AML-193 (cell line): ENCODE measurements around the gene SRGAP1.
A peak's percentile ranks its signal among the peaks of the same experiment; 100 is the strongest.
"Not testable (repeated sequence)": the region's sequence is repeated elsewhere in the genome, so short reads cannot be mapped to it uniquely, and the experiment has no call there.

Experiments
- DNase-seq, 2 experiments: peaks; one replicate each; lab custom pipeline; 2025; lab: John Stamatoyannopoulos, UW

The SRGAP1 gene

DNA sequence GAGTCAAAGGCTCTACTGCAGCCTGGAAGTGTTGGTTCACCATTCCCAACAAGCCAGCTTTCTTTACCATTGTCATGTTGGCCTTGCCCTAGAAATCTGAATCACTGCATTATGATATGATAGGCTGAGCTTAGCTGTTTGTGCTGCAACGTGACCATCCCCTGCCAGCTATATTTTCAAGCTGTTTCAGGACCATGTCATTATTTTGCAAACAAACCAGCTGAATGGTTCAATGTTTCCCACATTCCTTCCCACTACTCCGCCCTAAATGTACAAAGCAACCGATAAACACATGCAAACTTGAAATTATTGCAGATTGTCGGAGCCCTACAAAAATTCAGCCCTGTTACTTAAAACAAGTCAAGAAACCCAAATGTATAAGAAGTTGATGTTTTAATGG, 241.5 kb downstream of the SRGAP1 start:
- no peak for DNase-seq

DNA sequence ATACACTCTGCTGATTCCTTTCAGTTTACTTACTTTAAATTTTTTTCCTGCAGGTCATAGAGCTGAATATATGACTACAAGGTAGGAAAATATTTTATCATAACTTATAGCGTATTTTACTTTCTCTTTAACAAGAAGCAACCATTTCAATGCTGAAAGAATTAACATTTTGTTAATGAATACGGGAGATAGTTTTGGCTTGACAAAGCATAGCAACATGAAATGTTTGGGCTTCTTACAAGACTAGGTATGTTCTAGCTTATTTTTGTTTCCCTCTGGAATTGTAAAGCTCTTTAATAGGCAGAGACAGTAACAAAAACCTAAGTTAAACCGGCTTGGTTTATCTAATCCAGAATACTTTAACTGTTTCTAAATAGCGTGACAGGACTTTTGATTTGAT, 242.4 kb downstream of the SRGAP1 start:
- no peak for DNase-seq

DNA sequence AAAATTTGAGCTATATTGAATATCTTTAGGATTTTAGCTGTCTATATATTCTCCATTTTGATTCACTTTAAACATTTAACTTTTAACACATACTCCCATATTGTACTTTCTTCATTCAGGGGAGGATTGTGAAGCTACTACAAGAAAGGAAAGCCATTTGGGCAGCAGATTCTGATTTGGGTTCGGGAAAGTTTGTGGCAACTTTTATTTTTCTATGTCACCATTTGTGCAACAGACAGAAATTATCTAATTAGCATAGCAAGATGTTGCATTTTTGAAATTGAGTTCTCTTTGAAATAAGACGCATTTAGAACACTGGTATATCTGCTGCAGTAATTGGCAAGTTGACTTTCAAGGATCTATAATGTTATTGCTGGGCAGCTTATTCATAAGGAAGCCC, 243.3 kb downstream of the SRGAP1 start:
- no peak for DNase-seq

DNA sequence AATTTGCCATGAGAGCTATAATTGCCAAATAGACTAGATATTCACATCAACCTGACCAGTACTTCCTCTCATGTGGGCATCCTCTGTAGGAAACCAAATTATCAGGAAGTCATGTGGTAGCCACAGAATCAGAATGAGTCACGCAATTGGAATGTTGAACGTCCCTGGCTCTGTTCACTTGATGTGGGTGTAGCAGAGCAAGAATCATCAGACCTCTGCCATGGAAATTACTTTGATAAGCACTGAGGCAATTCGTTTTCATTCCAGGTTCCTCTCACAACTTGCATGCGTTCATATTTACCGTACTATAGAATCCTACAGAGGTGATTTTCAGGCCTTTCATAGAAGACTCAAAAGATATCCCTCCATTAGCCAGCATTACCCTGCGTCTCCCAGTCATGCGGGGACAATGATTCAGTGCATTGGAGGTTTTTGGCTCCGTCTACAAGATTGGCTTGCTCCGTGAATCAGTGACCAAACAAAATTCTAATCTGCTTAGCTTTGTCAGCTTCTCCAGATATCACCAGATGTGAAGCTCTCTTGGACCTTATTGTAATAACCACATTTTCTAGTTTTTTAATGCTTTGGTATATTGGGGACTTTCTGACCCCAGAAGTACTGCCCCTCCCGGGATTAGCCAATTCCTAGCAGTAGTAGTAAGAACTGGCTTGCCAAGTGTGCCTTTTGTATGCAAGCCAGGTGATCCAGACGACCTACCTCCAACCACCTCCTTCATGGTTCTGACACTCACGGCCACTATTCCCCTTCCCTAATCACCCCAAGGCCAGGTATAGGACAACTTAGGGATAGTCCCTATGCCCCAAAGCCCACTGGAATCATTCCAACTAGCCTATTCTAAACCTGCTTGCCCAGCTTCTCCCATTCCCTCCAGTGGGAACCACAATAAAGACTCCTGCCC, 244.2 kb downstream of the SRGAP1 start:
- peak; percentile 92 to 93 for DNase-seq

DNA sequence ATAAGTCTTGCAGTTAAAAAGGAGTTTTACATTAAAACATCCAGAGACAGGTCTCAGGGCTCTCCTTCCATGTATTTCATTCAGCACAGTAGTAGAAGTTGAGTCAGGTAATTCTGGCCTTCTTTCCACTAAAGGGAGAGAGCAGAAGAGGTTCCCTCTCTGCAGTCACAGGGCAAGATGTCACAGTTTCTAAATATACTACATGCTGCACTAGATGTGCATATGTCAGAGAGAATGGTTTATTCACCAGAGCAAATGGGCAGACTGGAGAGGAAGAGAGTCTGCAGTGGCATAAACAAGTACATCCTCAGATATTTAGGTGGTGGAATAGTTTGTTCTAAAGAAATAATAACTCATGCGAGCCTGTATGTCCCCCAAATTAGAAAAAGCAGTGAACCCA, 245.5 kb downstream of the SRGAP1 start:
- DNase-seq = no peak

DNA sequence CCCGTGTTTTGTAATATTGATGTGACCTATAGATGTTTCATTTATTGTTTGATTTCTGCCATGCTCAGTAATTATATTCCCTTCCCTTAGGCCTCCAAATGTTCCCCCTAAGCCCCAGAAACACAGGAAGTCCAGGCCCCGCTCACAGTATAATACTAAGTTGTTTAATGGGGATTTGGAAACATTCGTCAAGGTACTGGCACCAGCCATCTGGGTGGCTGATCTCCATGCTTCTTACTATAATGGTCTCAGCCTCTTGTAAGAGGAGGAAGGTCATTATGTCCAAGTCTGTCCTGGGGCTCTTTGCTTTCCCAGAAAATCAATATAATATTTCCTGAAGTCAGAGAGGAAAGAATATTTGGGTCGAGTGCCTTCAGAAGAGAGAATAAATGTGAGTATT, 246.7 kb downstream of the SRGAP1 start:
- no peak for DNase-seq

DNA sequence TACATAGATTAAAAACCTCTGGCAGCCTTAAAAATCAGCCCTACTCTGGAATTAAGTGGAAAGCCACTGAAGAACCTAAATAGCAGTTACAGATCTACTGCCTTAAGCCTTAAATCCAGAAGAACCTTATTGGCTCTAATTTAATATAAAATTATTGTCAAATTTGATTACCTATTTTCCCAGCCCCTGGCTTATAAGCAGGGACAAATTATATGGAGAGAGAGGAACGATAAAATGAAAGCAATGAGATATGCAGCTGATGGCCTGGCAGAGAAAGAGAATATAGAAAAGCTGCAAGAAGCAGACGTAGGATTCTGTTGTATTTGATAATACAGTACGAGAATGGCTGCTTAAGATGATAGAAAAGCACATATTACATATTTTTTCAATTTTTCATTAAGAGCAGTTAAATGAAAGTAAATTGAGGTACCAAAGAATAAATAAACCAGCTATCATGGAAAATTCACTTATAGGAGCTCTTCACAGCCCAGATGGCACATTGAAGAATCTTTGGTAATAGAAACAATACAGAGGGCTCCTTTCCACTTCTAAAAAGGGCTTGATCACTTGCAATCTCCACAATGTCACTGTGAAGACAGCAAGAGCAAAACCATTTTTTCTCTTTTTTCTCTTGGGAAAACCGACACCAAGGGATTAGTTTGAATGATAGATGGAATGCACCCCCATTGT, 248.2 kb downstream of the SRGAP1 start:
- DNase-seq = no peak

DNA sequence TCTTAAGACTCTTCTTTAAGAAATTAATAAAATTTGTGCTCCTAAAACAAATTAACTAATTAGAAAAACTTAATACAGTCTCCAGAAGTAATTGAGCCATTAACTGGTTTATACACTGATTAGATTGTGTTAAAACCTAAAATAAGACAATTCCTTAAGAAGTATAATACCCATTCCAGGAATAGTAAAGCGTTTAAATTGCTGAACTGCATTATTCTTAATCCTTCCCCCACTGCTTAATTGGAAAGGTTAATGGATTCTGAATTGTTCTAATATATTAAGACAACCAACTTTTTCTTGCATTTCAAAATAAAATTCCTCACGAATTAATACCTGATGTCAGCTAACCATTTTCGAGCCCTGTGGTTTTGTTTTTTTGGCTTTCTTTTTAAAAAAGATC, 249.2 kb downstream of the SRGAP1 start:
- DNase-seq = no peak

DNA sequence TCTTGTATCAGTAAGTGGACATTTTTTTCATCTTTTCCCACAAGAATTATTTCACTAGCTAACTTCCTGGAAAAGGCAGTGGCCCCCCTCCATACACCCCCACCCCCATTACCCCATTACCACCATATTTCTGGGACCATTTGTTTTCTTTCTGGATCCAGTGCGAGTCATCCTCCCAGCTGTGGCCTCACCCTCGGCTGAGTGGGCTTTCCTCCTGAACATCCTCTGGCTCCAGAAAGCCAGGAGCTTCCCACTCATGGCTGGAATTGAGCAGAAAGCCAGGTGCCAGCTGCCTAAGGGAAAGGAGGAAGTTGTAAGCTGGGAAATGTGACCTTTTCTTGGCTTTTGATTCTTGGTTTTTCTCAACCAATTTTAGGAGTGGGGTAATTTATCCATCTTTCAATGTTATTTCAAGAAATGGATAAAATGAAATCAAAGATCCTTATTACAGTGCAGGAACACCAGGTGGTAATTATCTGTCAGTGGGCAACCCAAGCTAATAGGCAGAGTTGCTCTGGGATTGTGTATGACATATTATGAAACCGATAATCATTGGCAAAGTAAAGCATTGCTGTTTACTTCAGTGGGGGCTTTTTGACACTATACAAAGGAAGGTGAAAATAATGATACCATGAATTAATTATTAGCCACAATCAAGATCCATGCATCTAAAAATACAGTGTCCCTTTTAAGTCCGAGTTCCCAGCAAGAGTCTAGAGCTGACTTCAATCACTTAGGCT, 253.0 kb downstream of the SRGAP1 start:
- no peak for DNase-seq

DNA sequence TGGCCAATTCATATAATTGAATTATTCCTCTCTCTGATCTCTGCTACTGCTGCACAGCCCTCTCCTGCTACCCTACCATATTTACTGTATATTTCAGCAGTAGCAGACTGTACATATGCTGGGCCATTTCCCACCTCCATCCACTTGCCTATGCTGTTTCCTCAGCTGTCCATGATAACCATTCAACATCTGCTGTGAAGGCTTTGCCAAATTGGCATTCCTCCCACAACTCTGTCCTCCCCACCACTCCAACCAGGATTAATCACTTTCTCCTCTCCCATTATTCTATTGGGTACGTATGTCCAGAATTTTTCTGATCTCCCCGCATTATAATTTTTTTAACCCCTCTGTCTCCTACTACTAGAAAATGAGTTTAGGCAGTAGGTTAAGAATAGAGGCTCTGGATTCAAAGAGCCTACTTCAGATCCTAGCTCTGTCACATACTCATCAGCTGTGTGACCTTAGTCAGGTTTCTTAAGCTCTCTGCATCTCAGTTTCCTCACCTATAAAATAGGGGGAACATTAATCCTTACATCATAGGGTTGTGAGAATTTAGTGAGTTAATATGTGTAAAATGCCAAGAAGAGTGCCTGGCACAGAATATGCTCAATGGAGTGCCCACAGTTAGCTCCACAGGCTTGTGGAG, 254.3 kb downstream of the SRGAP1 start:
- no peak for DNase-seq

DNA sequence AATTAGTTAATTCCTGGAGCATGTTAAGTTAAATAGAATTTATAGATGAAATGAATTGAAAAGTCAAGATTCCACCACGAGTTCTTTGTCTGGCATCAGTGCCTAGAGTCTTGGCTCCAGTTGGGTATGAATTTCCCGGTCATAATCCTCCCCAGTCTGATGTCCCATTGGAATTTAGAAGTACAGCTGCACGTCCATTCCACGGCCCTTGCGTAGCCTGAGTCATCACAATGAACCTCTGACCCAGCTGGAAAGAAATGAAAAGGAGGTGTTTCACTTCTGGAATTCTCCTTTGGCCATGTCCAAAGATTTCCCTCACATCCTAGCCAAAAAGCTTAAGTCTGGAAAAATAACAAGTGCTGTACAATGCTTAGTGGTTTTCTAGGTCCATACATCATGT, 254.9 kb downstream of the SRGAP1 start:
- no peak for DNase-seq

DNA sequence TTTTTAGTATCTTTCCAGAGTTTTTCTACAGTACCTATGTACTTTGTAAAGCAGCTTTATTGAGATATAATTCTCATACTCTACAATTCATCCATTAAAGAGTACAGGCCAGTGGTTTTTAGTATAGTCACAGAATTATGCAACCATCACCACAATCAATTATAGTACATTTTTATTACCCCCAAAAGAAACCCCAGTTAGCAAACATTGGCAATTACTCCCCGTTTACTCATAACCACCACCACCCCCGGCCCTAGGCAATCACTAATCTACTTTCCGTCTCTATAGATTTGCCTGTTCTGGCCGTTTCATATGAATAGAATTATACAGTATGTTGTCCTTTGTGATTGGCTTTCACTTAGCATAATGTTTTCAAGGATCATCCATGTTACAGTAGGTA, 257.8 kb downstream of the SRGAP1 start:
- DNase-seq = no peak

DNA sequence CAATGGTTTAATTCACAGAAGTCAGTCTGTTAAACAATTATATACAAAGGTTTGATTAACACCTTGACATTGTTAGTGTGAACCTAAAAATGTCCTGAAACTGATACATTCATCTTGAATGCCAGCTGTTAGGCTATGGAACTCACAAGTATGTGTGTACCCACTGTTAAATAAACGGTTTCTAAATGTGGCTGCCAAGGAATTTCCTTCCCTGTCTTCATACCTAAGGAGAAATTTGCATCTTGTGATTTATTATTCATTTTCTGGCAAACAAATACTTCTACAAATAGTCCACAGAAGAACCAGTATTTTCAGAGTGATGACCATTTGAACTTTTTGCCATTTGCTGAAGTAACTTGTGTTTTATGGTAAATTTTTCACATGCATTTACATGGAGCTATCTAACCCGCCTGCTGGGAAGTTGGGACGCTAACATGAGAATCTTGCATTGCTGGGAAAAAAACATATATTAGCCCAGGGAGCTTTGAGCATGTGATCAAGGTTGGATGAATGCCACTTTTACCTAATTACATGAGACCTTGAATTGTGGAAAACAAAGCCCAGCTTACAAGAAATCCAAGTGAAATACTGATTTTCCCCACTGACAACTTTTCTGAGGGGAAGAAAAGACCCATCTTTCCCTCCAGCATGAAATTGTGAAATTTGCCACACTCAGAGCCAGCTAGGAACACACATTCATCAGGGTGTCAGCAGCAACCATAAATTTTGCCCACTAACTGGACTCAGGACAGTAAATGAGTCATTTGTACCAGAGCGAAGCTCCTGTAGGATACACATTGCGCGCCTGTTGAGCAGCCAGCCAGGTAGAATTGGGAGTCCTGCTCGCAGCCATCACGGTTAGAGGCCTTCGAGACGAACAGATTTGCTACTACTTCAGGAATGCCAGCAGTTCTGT, 259.6 kb downstream of the SRGAP1 start:
- no peak for DNase-seq

DNA sequence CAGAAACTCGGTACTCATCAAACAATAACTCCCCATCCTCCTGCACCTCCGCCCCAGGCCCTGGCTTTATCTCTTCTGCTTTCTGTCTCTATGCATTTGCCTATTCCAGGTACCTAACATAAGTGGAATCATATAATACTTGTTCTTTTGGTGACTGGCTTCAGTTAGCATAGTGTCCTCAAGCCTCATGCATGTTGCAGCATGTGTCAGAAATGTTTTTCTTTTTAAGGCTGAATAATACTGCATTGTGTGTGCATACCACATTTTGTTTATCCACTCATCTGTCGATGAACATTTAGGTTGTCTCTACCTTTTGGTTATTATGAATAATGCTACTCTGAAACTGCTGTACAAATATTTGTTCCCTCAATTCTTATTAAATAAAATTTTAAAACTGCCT, 260.5 kb downstream of the SRGAP1 start:
- no peak for DNase-seq

DNA sequence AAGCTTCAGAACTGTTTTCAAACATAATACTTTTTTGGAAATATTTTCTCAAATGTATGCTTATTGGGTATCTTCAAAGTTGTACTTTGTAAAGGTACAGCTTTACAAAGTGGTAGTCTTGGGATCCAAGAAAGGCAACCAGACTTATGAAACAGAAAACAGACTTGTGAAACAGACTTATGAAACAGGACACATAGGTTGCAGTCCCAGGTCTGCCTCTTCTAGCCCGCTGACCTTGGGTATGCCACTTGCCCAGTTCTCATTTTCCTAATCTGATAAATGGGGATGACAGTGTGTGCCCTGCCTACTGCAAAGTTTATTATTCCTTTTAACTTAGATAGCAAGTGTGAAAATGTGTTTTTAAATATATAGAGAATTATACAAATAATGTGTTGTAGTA, 263.3 kb downstream of the SRGAP1 start:
- no peak for DNase-seq

DNA sequence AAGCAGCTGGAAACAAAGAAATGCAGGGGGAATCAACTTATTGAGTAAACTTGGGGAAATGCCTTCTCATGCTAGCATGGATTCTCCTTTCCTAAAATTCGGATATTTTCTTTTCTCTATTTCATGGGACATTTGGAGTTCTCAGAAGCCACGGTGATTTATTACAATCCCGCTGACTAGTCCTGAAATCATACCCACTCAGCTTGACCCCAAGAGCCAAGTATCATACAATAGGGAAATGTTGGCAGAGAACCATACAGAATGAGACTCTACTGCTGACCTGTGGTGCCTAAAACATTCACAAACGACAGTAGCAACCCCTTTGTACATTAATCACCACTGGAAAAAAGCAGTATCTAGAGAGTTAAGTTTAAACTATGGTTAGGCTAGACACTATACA, 265.2 kb downstream of the SRGAP1 start:
- DNase-seq = no peak

DNA sequence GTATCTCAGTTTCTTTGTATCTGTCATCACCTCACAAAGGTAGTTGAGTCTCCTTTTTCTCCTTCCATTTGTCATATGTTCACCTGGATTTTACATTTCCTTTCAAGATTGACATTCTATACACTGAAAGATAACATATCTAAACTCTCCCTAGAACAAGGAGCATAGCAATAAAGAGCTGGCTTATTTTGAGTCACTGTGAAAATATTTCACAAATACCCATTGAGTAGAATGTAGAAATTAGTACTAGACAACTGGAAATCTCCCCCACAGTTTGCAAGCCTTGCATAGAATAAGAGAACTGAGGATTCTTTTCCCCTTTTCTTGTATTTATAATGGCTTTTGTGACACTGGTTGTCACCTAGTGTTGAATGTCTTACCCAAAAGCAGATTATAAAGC, 266.4 kb downstream of the SRGAP1 start:
- no peak for DNase-seq

DNA sequence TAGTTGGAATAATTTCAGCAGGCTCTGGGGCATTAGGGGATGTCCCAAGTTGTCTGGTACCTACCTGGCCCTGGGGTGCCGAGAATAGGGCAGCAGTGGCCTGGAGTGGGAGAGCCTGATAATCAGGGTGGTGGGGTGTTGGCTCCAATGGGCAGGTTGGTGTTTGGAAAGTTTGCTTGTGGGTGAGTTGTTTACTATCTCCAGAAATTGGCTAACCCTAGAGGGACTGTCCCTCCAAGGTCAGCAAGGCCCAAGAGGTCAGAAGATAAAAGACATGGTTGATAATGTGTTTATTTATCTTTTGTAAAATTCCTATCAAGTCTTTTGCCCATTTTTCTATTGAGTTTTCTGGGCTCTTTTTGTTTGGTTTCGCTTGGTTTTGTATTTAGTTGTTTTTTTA, 272.5 kb downstream of the SRGAP1 start:
- no peak for DNase-seq

DNA sequence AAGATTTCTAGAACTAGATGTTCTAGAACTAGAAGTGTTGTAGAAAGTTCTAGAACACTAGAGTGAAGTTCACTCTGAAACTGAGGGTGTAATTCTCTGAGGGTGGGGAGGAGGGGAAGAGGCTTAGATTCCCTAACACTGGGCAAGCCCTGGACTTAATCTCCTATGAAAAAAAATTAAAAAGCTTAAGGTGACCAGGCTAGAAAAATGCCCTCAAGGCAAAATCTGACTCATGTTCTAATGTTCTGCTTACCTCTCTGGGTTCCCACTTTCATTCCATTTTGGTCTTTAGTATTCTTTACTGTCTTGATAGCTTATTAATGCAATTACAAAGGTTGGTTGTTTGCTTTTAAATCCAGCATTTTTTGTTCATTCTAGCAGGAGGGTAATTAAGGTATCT, 276.1 kb downstream of the SRGAP1 start:
- no peak for DNase-seq

DNA sequence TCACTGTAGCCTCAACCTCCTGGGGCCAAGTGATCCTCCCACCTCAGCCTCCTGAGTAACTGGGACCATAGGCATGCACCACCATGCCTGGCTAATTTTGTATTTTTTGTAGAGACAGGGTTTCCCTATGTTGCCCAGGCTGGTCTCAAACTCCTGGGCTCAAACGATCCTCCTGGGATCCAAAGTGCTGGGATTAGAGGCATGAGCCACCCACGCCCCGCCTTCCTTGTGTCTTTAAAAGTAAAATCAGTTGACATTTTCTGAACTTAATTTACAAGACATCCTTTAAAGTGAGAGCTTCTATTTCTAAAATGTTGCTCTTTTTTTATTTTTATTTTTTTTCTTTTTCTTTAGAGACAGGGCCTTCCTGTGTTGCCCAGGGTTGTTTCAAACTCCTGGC, 276.6 kb downstream of the SRGAP1 start:
- not testable (repeated sequence) for DNase-seq

DNA sequence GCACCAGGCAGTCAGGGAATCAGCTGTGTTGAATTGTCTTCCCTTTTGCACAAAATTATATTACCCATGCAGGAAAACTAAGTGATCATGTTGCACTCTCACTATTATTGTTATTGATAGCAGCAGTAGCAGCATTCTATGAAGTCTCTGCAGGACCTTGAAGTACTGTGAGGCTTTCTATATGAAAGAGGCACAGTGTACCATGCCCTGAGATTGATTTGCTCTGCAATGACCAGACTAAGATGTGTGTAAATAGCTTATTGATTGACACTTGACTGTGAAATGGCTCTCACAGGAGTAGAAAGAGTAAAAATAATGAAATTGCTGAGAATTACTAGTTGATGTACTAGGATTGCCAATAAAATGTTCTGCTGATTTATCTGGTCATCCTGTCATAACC, 277.7 kb downstream of the SRGAP1 start:
- DNase-seq = no peak
